NAMALWA (cell line): ENCODE results near the gene CLEC16A.

Source experiments
- DNase-seq: peaks from one replicate; pipeline ENCODE4 v3.0.0-alpha.2; 2015; ENCODE audit warnings: low spot score

CLEC16A gene

GRCh38 chr16:10988879-10989278 lies 44.5 kb downstream of the CLEC16A start:
- DNase-seq, result no peak

DNA sequence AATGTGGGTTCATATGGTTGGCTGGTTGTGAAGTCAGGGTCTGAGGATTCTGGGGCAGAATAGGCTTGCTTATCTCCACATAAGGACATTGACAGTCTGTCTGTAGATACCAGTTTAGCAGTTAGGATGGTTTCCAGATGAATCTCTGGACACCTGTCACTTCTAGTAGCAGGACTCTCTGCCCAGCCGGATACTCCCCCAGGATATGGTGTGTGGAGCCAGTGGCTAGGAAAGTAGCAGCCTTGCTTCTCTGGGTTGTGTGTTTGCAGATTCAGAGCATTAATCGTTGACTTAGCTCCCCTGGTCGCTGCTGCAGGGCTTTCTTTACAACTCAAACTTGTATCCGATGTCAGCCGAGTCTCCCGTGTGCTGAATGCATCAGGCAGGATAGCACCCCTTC lies 45.2 kb downstream of the CLEC16A start:
- no peak for DNase-seq

- DNase-seq, result no peak
These were observed 46.0 kb downstream of the CLEC16A start for GRCh38 chr16:10990378-10990777.

DNA sequence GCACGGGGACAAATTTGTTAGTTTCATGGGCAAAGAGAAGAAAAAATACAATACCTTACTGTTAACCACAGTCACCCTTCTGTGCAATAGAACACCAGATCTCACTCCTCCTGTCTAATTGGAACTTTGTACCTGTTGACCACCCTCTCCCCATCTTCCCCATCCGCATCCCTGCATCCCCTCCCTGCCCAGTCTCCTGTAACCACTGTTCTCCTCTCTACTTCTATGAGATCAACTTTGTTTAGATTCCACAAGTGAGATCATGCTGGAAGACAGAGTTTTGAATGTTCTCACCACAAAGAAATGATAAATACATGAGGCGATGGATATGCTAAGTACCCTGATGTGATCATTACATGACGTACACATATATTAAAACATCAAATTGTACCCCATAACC lies 47.7 kb downstream of the CLEC16A start:
- no peak for DNase-seq

DNA sequence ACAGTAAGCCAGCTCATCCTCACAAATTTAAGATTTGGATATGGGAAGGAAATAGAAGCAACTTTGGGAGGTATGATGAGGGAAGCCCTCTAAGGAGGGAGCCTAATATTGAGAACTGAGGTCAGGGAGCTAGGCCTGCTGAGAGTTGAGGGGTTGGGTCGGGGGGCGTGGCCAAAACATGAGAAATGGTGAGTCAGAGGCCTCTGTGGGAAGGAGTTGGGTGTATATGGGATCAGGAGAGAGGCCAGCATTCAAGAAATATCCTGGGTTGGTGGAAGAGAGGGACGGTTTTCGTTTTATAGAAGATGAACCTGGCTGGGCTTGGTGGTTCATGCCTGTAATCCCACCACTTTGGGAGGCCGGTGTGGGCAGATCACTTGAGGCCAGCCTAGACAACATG lies 48.4 kb downstream of the CLEC16A start:
- no peak for DNase-seq

GRCh38 chr16:10993649-10994048 lies 49.3 kb downstream of the CLEC16A start:
- DNase-seq, result no peak

DNA sequence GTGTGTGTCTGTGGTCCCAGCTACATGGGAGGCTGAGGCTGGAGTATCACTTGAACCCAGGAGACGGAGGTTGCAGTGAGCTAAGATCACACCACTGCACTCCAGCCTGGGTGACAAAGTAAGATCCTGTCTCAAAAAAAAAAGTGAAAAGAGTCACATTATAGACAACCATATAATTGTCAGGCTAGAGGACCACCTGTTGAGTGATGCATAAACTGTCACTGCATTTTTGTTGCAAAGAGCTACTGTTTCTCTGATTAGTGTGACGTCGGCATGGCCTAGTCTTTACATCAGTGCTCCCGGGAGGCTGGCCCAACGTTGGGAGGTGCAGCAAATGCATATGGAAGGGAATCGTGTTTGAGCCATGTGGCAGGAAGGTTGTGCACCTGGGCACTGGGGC lies 50.2 kb downstream of the CLEC16A start:
- no peak for DNase-seq

GRCh38 chr16:10995565-10995964 lies 51.2 kb downstream of the CLEC16A start:
- no peak for DNase-seq

- no peak for DNase-seq
These were observed 53.1 kb downstream of the CLEC16A start for GRCh38 chr16:10997485-10997884.

- DNase-seq, result no peak
These were observed 54.9 kb downstream of the CLEC16A start for GRCh38 chr16:10999300-10999699.

DNA sequence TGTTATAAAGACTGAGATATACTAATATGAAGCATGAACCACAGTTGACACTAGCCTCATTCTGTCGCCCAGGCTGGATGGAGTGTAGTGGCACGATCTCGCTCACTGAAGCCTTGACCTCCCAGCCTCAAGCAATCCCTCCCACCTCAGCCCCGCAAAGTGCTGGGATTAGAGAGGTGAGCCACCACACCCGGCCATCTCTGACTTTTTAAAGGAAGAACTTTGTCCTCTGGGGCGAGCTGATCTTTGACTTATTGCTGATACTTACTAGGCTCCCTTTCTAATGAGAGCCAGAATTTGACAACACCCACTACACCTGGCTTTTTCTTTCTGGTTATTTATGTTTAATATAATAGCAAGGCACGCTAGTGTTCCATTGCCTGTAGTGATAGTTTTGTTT lies 57.2 kb downstream of the CLEC16A start:
- no peak for DNase-seq

DNA sequence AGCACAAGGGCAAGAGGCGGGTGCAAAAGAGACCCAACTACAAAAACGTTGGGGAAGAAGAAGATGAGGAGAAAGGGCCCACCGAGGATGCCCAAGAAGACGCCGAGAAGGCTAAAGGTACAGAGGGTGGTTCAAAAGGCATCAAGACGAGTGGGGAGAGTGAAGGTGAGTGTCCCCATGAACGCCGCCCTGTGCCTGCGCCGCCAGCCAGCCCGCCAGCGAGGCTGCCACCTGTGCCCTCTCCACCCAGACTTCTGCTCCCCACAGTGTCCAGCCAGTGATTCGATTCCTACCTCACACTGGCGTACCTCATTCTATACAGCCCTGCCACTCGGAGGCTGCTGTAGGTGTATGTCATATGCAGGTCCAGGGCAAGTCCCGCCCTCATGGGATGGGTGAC lies 58.8 kb downstream of the CLEC16A start:
- DNase-seq, result no peak

DNA sequence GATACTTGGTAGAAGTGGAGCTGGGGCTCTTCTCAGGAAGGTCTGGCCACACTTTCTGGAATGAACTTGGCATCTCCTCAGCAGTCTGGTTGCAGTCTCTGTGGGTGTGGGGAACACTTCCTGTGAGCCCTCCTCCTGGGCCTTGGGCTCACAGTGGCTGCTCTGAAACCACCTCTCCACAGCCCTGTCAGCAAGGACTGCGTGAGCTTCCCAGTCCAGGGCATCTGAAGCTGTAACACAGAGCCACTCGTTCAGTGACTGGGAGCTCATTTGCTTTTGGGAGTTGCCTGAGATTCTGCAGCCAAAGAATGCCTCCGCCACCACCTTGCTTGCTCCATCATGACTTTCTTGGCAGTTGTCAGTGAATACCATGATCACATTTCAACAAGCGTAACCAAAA lies 60.0 kb downstream of the CLEC16A start:
- DNase-seq, result no peak

DNA sequence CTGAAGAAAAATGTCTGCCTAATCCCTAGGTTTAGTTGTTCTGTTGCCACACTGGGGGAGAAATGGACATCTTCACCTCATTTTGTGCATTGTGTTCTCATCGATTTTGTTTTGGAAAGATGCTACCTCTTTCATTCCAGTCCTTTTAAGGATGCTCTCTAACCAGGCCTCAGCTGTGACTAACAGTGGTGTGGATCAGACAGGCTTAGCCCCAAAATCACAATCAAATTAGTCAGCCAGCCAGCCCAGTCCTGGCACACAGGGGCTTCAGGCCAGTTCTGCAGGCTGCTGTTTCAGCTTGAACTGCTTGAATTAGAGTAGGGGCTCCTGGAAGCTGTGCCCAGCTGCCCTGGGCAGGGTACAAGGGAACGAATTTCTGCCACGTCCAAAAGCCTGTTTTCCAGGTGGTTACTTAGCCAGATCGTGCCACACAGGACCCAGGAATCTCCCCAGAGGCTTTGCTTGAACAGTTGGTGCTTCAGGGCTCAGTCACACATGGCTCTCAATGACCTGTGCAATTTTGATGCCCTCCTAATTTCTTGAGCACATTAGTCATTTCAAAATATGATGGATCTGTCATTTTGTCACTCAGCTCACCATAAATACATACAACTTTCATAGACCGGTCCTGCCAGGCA lies 60.7 kb downstream of the CLEC16A start:
- no peak for DNase-seq

- no peak for DNase-seq
These were observed 61.2 kb downstream of the CLEC16A start for GRCh38 chr16:11005611-11005975.

DNA sequence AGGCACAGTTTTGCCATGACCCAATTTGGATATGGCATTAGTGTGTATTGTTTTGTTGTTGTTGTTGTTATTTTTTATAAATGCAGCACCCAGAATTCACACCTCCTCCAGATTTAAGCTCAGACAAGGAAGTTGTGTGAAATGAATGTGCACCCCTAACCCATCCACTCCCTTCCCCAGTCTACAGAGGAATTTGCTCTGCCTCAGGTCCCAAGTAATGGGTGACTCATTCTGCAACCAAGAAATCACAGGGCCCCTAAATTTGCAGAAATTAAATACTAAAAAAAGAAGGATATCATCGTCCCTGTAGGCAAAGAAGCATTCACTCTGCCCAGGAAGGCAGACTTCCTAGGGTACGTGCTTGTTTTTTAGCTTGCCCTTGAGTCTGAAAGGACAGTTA lies 62.3 kb downstream of the CLEC16A start:
- no peak for DNase-seq

- no peak for DNase-seq
These were observed 63.4 kb downstream of the CLEC16A start for GRCh38 chr16:11007714-11008280.

- DNase-seq, result no peak
These were observed 64.8 kb downstream of the CLEC16A start for GRCh38 chr16:11009027-11009755.

- no peak for DNase-seq
These were observed 66.3 kb downstream of the CLEC16A start for GRCh38 chr16:11010575-11011221.

- DNase-seq, result no peak
These were observed 67.0 kb downstream of the CLEC16A start for GRCh38 chr16:11011326-11011725.

DNA sequence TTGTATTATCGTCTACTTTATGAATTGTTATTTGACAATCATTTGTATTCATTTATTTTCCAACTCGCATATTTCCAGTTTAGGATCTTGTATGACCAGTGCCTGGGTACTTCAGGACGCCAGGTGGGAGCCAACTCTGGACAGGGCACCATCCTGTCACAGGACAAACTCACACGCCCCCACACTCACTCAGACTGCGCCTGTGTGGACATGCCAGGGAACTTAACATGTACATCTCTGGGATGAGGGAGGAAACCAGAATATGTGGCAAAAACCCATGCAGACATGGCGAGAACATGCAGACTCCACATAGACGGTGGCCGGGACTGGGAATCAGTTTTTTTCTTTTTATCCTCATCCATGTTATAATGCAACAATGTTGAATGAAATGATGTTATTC lies 68.5 kb downstream of the CLEC16A start:
- no peak for DNase-seq

DNA sequence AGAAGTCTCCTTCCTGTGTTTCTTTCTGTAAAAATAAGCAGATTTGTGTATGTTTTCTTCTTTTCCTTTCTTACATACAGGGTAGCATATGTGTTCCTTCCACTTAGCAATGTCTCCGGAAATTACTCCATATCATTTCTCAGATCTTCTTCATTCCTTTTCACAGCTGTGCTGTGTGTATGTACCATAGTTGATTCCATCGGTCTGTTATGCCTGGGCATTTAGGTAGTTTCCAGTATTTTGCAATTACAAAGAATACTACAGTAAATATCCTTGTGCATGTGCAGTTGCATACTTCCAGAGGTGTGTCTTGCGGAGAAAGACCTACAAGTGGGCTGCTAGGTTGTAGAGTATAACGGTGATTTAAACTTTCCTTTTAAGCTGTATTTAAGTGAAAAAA lies 69.8 kb downstream of the CLEC16A start:
- no peak for DNase-seq

- DNase-seq, result no peak
These were observed 70.7 kb downstream of the CLEC16A start for GRCh38 chr16:11015076-11015475.
